ENCODE measurements around the gene HCN4. TPM values are rescaled to one million over a fixed set of nuclear protein-coding genes. Genes with fewer than 3 reads are reported as not detected.

The HCN4 gene
- total and polyA plus RNA-seq, 2 of the 8 experiments (the other 6 are each of a cell fraction or from before 2014, with no cell fraction given), result 3.7 to 8.5 TPM

DNA sequence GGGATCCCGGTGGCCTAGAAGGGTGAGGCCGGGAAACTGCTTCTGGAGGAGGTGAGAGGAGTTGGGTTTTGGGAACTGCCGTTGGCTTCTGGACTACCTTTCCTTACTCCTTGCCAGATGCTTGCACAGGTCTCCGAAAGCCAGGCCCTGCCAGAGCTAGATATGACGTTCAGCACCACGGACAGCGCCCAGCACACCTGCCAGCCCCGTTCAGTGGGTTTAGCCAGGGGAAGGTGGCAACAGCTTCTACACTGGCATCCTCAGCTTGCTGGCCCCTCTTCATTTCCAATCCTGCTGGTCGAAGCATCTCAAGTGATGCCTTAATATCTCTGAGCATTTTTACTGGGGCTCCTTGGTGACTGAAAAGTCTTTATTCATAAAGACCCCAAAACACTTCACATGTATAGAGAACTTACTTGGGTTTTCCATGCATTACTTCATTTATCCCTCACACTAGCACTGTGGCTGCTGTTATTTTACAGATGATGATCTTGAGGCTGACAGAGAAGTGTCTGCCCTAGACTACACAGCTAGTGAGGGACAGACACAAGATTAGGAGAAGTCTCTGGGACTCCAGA, 21.9 kb downstream of the HCN4 start (continued):
- TF ChIP-seq RAD21 (IDR thresholded peaks at IDR 0.05 in 1 of 2, conservative IDR thresholded peaks at IDR 0.05 in 1 of 2; ENCODE audit: low read depth in 2 of 2, low read length in 2 of 2) (peak in 1 of 2 experiments; percentile 26; a peak in 1 of 4 replicates), NANOG (IDR thresholded peaks at IDR 0.05; ENCODE audit: insufficient read depth, low read depth, low read length, poor library complexity, severe bottlenecking) (no peak), RBBP5 (IDR thresholded peaks at IDR 0.05; ENCODE audit: borderline replicate concordance, low read depth, low read length) (no peak), SP1 (IDR thresholded peaks at IDR 0.05; ENCODE audit: low read depth, low read length) (no peak), GTF2F1 (IDR thresholded peaks at IDR 0.05; ENCODE audit: borderline replicate concordance, low read depth, low read length) (no peak), SRF (IDR thresholded peaks at IDR 0.05; ENCODE audit: low read depth, low read length) (no peak), SP4 (IDR thresholded peaks at IDR 0.05; ENCODE audit: low read length) (no peak), CREB1 (IDR thresholded peaks at IDR 0.05) (no peak; the same call in 1 of the 2 replicates), PHF8 (conservative IDR thresholded peaks at IDR 0.05; ENCODE audit: low read depth, low read length) (no peak), TCF12 (IDR thresholded peaks at IDR 0.05; ENCODE audit: low read depth, low read length) (peak; percentile 83; the same call in 1 of the 2 replicates), TEAD4 (IDR thresholded peaks at IDR 0.05; ENCODE audit: low read depth, low read length) (0 out of 2 replicates have a peak, but pooled peaks have one; percentile 26)
- TF ChIP-seq, protein P1, sequence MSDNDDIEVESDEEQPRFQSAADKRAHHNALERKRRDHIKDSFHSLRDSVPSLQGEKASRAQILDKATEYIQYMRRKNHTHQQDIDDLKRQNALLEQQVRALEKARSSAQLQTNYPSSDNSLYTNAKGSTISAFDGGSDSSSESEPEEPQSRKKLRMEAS (IDR thresholded peaks at IDR 0.05), result peak; percentile 68
- TF ChIP-seq, protein P2, sequence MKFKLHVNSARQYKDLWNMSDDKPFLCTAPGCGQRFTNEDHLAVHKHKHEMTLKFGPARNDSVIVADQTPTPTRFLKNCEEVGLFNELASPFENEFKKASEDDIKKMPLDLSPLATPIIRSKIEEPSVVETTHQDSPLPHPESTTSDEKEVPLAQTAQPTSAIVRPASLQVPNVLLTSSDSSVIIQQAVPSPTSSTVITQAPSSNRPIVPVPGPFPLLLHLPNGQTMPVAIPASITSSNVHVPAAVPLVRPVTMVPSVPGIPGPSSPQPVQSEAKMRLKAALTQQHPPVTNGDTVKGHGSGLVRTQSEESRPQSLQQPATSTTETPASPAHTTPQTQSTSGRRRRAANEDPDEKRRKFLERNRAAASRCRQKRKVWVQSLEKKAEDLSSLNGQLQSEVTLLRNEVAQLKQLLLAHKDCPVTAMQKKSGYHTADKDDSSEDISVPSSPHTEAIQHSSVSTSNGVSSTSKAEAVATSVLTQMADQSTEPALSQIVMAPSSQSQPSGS (IDR thresholded peaks at IDR 0.05; ENCODE audit: low read length), result no peak
